Neural cell (in vitro differentiated cells): Measurements from ENCODE around the gene ITGA1. TPM values are rescaled to one million over a fixed set of nuclear protein-coding genes. Genes with fewer than 3 reads are reported as not detected.

Experiments
- H2AFZ ChIP-seq: fragments of 200-600, 300-800 bp; sonication (generic), shearing (Covaris generic); 2 replicates; pipeline ENCODE4 v1.6.0; 2014; ENCODE audit warnings: low read depth, mild to moderate bottlenecking, antibody characterized with exemption, low read length, moderate library complexity
- H3F3A ChIP-seq: fragments of 200-600 bp; shearing (Covaris generic); 2 replicates; pipeline ENCODE4 v1.6.1; 2016; ENCODE audit warnings: mild to moderate bottlenecking, moderate library complexity, mixed read lengths, antibody characterized with exemption, low read length; ENCODE audit not compliant: insufficient read depth, poor library complexity, severe bottlenecking
- H3K27ac ChIP-seq: fragments of 200-600, 300-800 bp; sonication (generic), shearing (Covaris generic); 2 replicates; pipeline ENCODE4 v1.5.1; 2014; ENCODE audit warnings: mild to moderate bottlenecking, low read length, moderate library complexity
- H3K27me3 ChIP-seq: fragments of 300-800, 200-600 bp; sonication (generic), shearing (Covaris generic); 2 replicates; pipeline ENCODE4 v1.6.0; 2014; ENCODE audit warnings: mild to moderate bottlenecking, low read depth, low read length, moderate library complexity; ENCODE audit not compliant: insufficient read depth
- H3K36me3 ChIP-seq: fragments of 300-800, 200-600 bp; sonication (generic), shearing (Covaris generic); 2 replicates; pipeline ENCODE4 v1.5.1; 2014; ENCODE audit warnings: mild to moderate bottlenecking, antibody characterized with exemption, low read length, moderate library complexity; ENCODE audit not compliant: insufficient read depth
- H3K4me2 ChIP-seq: fragments of 300-800, 200-600 bp; sonication (generic), shearing (Covaris generic); 2 replicates; pipeline ENCODE4 v1.6.0; 2014; ENCODE audit warnings: mild to moderate bottlenecking, low read length
- H3K4me3 ChIP-seq: fragments of 300-800, 200-600 bp; sonication (generic), shearing (Covaris generic); 2 replicates; pipeline ENCODE4 v1.5.1; 2014; ENCODE audit warnings: mild to moderate bottlenecking, low read length, moderate library complexity
- H3K79me2 ChIP-seq: fragments of 200-600 bp; shearing (Covaris generic); replicated peaks from 2 replicates; pipeline ENCODE4 v1.6.0; 2014; ENCODE audit warnings: mild to moderate bottlenecking, low read length, moderate library complexity; ENCODE audit not compliant: insufficient read depth
- H3K9ac ChIP-seq: fragments of 300-800, 200-600 bp; sonication (generic), shearing (Covaris generic); 2 replicates; pipeline ENCODE4 v1.6.1; 2016; ENCODE audit warnings: mild to moderate bottlenecking, low read length, mixed read lengths
- H3K9me2 ChIP-seq: fragments of 200-600 bp; shearing (Covaris generic); 2 replicates; pipeline ENCODE4 v1.6.1; 2016; ENCODE audit warnings: mild to moderate bottlenecking, low read length, mixed read lengths; ENCODE audit not compliant: insufficient read depth
- H3K9me3 ChIP-seq: fragments of 200-600, 300-800 bp; sonication (generic), shearing (Covaris generic); 2 replicates; pipeline ENCODE4 v1.6.1; 2016; ENCODE audit warnings: mild to moderate bottlenecking, mixed run types, low read length, moderate library complexity, mixed read lengths
- H4K20me1 ChIP-seq: fragments of 200-600 bp; shearing (Covaris generic); 2 replicates; pipeline ENCODE4 v1.6.1; 2016; ENCODE audit warnings: mild to moderate bottlenecking, mixed run types; ENCODE audit not compliant: insufficient read depth
- EP300 ChIP-seq: fragments of 450-650 bp; conservative IDR thresholded peaks from 2 replicates; pipeline ENCODE4 v1.6.1; 2014; ENCODE audit warnings: antibody characterized with exemption, mild to moderate bottlenecking, moderate library complexity; ENCODE audit not compliant: poor library complexity, severe bottlenecking
- EZH2 ChIP-seq: fragments of 200-600, 300-800 bp; shearing (Covaris generic), sonication (generic); IDR thresholded peaks from 2 replicates; pipeline ENCODE4 v1.6.1; 2014; ENCODE audit warnings: antibody characterized with exemption, low read length, borderline replicate concordance, mild to moderate bottlenecking; ENCODE audit not compliant: insufficient read depth, poor library complexity, severe bottlenecking
- MXI1 ChIP-seq: fragments of 450-650 bp; conservative IDR thresholded peaks from 2 replicates; pipeline ENCODE4 v1.6.1; 2014; ENCODE audit warnings: antibody characterized with exemption, mild to moderate bottlenecking; ENCODE audit not compliant: poor library complexity, severe bottlenecking
- POLR2AphosphoS5 ChIP-seq: IDR thresholded peaks from 2 replicates; pipeline ENCODE4 v1.6.1; 2012
- RAD21 ChIP-seq: fragments of 450-650 bp; conservative IDR thresholded peaks from 2 replicates; pipeline ENCODE4 v1.6.1; 2014; ENCODE audit warnings: antibody characterized with exemption, mild to moderate bottlenecking, moderate library complexity
- SMC3 ChIP-seq: fragments of 450-650 bp; conservative IDR thresholded peaks from 2 replicates; pipeline ENCODE4 v1.6.1; 2014; ENCODE audit warnings: antibody characterized with exemption, mild to moderate bottlenecking, moderate library complexity; ENCODE audit not compliant: poor library complexity
- TAF1 ChIP-seq: IDR thresholded peaks from 2 replicates; pipeline ENCODE4 v1.6.1; 2012; ENCODE audit warnings: low read depth
- polyA plus RNA-seq: library from polyadenylated mRNA; depleted of rRNA; stranded (reverse); fragments of >200 nt; gene quantifications from 2 replicates; pipeline ENCODE4 v1.2.3, GENCODE V29; 2014
- TF ChIP-seq, protein P1 (sequence below): fragments of 450-650 bp; IDR thresholded peaks from 2 replicates; pipeline ENCODE4 v1.5.1; 2014; ENCODE audit warnings: antibody characterized with exemption, mild to moderate bottlenecking, moderate library complexity; ENCODE audit not compliant: poor library complexity, severe bottlenecking
- TF ChIP-seq, protein P2 (sequence below): IDR thresholded peaks from 2 replicates; pipeline ENCODE4 v1.6.1; 2012; ENCODE audit warnings: borderline replicate concordance

Gene ITGA1
- polyA plus RNA-seq, 1 donor from 2014 or later, result 0.15 TPM

DNA sequence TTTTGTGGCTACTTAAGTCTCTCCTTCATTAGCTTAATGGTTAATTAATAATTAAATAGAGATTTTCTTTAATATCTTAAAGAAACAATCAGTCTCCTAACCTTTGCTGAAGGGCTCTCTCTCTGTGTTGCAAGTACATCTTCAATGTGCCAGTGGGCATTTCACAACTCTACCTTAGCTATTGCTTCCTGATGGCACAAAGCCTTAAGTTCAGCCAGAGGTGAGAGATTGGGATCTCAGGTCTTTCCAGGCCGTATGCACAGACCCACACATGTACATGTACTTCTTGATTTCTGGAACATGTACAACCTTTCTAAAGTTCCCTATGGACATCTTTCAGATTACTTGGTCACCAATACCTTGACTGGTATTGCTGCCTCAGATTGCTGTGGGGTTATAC is 8.9 kb upstream of the ITGA1 start:
- no peaks in the 10 kb centered on the region for H3K36me3 ChIP-seq
- no peak overlapping the region for H3K9ac ChIP-seq
- H3K27ac ChIP-seq, result no peak overlapping the region

DNA sequence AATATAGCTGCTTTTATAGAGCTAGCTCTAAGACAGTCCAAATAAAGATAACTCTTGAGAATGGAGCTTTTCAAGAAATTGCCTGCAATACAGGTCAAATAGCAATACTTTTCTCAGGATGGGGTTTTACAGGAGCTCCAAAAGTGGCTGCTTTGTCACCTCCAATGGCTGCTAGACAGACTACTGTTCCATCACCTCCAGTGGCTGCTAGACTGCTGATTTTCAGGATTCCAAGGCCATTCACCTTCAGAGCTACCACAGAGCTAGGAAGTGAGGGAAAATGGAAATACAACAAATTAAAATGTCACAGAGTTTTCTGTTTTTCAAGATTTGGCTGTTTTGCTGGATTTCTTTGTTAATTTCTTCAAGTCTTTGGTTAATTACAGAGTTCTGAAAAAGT is 8.5 kb upstream of the ITGA1 start:
- no peak overlapping the region for H3K27ac ChIP-seq
- no peaks in the 10 kb centered on the region for H3K9me2 ChIP-seq
- H3K27me3 ChIP-seq, result no peaks in the 10 kb centered on the region
- no peak overlapping the region for H2AFZ ChIP-seq
- H3K36me3 ChIP-seq, result no peaks in the 10 kb centered on the region
- no peaks in the 10 kb centered on the region for H3F3A ChIP-seq
- no peak overlapping the region for H3K4me3 ChIP-seq
- TF ChIP-seq EZH2 (no peak), MXI1 (no peak), POLR2AphosphoS5 (no peak), RAD21 (no peak), TAF1 (no peak), EP300 (no peak), SMC3 (no peak)
- TF ChIP-seq, protein P1, sequence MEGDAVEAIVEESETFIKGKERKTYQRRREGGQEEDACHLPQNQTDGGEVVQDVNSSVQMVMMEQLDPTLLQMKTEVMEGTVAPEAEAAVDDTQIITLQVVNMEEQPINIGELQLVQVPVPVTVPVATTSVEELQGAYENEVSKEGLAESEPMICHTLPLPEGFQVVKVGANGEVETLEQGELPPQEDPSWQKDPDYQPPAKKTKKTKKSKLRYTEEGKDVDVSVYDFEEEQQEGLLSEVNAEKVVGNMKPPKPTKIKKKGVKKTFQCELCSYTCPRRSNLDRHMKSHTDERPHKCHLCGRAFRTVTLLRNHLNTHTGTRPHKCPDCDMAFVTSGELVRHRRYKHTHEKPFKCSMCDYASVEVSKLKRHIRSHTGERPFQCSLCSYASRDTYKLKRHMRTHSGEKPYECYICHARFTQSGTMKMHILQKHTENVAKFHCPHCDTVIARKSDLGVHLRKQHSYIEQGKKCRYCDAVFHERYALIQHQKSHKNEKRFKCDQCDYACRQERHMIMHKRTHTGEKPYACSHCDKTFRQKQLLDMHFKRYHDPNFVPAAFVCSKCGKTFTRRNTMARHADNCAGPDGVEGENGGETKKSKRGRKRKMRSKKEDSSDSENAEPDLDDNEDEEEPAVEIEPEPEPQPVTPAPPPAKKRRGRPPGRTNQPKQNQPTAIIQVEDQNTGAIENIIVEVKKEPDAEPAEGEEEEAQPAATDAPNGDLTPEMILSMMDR, result no peak
- TF ChIP-seq, protein P2, sequence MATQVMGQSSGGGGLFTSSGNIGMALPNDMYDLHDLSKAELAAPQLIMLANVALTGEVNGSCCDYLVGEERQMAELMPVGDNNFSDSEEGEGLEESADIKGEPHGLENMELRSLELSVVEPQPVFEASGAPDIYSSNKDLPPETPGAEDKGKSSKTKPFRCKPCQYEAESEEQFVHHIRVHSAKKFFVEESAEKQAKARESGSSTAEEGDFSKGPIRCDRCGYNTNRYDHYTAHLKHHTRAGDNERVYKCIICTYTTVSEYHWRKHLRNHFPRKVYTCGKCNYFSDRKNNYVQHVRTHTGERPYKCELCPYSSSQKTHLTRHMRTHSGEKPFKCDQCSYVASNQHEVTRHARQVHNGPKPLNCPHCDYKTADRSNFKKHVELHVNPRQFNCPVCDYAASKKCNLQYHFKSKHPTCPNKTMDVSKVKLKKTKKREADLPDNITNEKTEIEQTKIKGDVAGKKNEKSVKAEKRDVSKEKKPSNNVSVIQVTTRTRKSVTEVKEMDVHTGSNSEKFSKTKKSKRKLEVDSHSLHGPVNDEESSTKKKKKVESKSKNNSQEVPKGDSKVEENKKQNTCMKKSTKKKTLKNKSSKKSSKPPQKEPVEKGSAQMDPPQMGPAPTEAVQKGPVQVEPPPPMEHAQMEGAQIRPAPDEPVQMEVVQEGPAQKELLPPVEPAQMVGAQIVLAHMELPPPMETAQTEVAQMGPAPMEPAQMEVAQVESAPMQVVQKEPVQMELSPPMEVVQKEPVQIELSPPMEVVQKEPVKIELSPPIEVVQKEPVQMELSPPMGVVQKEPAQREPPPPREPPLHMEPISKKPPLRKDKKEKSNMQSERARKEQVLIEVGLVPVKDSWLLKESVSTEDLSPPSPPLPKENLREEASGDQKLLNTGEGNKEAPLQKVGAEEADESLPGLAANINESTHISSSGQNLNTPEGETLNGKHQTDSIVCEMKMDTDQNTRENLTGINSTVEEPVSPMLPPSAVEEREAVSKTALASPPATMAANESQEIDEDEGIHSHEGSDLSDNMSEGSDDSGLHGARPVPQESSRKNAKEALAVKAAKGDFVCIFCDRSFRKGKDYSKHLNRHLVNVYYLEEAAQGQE, result no peak
- no peak overlapping the region for H3K4me2 ChIP-seq
- no peak overlapping the region for H3K9ac ChIP-seq
- no peaks in the 10 kb centered on the region for H3K9me3 ChIP-seq
- H3K79me2 ChIP-seq, result no peaks in the 10 kb centered on the region
- no peaks in the 10 kb centered on the region for H4K20me1 ChIP-seq

More for the DNA sequence above, 8.9 kb upstream of the ITGA1 start:
- no peak overlapping the region for H2AFZ ChIP-seq
- TF ChIP-seq, protein P2, result no peak
- TF ChIP-seq EP300, result no peak
- no peak for TF ChIP-seq POLR2AphosphoS5
- no peak for TF ChIP-seq EZH2
- TF ChIP-seq TAF1, result no peak
- no peak for TF ChIP-seq SMC3
- no peak for TF ChIP-seq MXI1
- TF ChIP-seq, protein P1, result no peak
- TF ChIP-seq RAD21, result no peak
- no peaks in the 10 kb centered on the region for H4K20me1 ChIP-seq
- no peaks in the 10 kb centered on the region for H3K79me2 ChIP-seq
- no peaks in the 10 kb centered on the region for H3F3A ChIP-seq
- no peaks in the 10 kb centered on the region for H3K27me3 ChIP-seq
- no peaks in the 10 kb centered on the region for H3K9me2 ChIP-seq
- H3K4me3 ChIP-seq, result no peak overlapping the region
- no peak overlapping the region for H3K4me2 ChIP-seq
- no peaks in the 10 kb centered on the region for H3K9me3 ChIP-seq
